Mucosa of stomach (tissue), 1 donor: Measurements from ENCODE around the gene GAREM1.

ENCODE experiments used
- H3K27me3 ChIP-seq: one replicate; pipeline ENCODE4 v1.7.0; 2013; ENCODE audit warnings: mild to moderate bottlenecking, low read length; ENCODE audit not compliant: control insufficient read depth, insufficient read depth
- H3K36me3 ChIP-seq: one replicate; pipeline ENCODE4 v1.7.0; 2013; ENCODE audit warnings: low read length; ENCODE audit not compliant: control insufficient read depth, insufficient read depth
- H3K4me1 ChIP-seq: one replicate; pipeline ENCODE4 v1.7.0; 2013; ENCODE audit warnings: mild to moderate bottlenecking, low read length; ENCODE audit not compliant: control insufficient read depth, insufficient read depth
- H3K4me3 ChIP-seq: one replicate; pipeline ENCODE4 v1.7.0; 2013; ENCODE audit warnings: low read length
- H3K9ac ChIP-seq: one replicate; pipeline ENCODE4 v1.7.0; 2013; ENCODE audit warnings: mild to moderate bottlenecking, low read length, moderate library complexity
- H3K9me3 ChIP-seq: one replicate; pipeline ENCODE4 v1.7.0; 2013; ENCODE audit warnings: mild to moderate bottlenecking, low read length, moderate library complexity; ENCODE audit not compliant: control insufficient read depth
- donor health status: Pancreatic carcinoma.

GAREM1 gene

DNA sequence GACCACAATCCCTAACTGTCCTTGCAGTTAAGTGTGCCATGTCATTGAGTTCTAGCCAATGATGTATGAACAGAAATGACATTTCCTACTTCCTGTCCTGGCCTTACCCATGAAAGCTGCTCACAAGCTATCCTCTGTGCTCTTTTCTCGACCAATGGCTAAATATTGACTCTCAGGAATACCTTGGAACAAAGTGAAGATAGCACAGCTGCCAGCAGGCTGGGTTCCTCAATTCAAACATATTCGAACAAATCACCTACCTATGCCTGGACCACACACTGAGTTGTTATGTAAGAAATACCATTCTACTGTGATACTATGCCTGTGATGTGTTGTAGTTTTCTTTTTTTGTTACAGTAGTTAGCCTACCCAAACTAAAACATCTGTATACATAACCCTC is 65.1 kb downstream of the GAREM1 start:
- Histone ChIP-seq H3K4me1 (peaks cover 8% of the 10 kb centered on the region), H3K9ac (no peak overlapping the region), H3K36me3 (no peaks in the 10 kb centered on the region), H3K27me3 (no peaks in the 10 kb centered on the region), H3K4me3 (no peak overlapping the region), H3K9me3 (no peaks in the 10 kb centered on the region)

DNA sequence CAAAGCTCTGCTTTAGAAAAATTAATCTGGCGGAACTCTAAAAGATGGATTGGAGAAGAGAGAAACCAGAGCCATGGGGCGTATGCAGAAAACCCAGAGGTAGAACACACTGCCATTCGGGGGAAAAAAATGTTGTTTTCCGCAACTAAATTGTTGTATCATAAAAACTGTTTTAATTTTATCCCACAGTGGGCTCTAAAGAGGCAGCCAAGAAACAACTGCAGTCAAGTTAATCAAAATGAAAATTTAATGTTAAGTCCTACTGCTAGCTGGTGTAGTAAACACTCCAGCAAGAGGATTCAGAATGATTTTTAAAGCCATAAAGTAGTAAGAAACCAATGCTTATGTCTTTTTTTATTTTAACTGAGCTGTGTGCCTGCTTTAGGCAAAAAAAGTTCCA is 69.1 kb downstream of the GAREM1 start:
- no peaks in the 10 kb centered on the region for H3K36me3 ChIP-seq
- no peaks in the 10 kb centered on the region for H3K9me3 ChIP-seq
- H3K9ac ChIP-seq, result no peak overlapping the region
- H3K27me3 ChIP-seq, result no peaks in the 10 kb centered on the region
- peaks cover 4% of the 10 kb centered on the region for H3K4me1 ChIP-seq
- no peak overlapping the region for H3K4me3 ChIP-seq

DNA sequence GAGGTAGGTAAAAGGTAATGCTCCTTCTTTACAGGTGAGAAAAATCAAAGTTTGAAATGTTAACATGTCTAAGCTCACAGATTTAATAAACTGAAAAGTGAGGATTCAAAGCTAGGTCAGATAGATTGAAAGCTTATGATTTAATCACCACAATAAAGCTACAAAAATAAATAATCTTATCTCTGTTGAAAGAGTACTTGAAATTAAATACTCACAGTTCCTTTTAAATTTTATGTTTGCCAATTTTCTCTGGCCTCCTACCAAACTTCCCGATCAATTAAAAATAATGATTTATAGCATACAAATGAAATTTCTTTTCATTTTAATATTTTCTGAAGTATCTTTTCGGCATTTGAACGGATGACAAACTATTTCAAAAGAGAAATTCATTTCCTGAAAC is 77.3 kb downstream of the GAREM1 start:
- Histone ChIP-seq H3K9ac (no peak overlapping the region), H3K9me3 (no peaks in the 10 kb centered on the region), H3K36me3 (no peaks in the 10 kb centered on the region), H3K4me3 (no peak overlapping the region), H3K27me3 (no peaks in the 10 kb centered on the region), H3K4me1 (peaks cover 12% of the 10 kb centered on the region)

DNA sequence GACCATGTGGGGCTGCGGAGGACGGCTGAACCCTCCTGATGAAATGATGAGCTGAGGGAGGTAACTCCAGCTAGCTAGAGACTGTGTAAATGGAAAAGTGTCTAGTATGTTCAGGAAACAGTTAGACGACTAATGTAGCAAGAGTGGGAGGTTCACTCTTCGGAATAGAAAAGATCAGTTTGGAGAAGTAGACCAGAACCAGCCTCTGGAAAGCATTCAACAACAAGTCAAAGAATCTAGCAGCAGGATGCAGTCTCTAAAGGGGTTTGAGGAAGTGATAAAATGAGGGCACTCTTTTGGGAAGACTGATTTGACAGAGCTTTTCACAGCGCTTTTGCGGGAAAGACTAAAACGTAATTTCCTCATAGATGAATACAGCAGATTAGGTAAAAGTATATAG is 79.6 kb downstream of the GAREM1 start:
- Histone ChIP-seq H3K9me3 (no peaks in the 10 kb centered on the region), H3K4me3 (no peak overlapping the region), H3K9ac (no peak overlapping the region), H3K4me1 (peaks cover 12% of the 10 kb centered on the region), H3K36me3 (no peaks in the 10 kb centered on the region), H3K27me3 (no peaks in the 10 kb centered on the region)

DNA sequence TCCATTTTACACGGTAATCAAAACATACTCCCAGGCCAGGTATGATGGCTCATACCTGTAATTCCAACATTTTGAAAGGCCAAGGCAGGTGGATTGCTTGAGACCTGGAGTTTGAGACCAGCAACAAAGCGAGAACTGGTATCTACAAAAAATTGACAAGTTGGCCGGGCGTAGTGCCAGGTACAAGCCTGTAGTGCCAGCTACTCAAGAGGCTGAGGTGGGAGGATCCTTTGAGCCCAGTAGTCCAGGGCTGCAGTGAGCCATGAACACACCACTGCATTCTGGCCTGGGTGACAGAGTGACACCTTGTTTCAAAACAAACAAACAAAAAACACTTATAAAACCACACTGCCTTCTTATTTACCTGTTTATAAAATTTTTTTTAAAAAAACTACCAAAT is 80.8 kb downstream of the GAREM1 start:
- Histone ChIP-seq H3K9ac (no peak overlapping the region), H3K9me3 (no peaks in the 10 kb centered on the region), H3K36me3 (no peaks in the 10 kb centered on the region), H3K4me1 (peaks cover 21% of the 10 kb centered on the region), H3K27me3 (no peaks in the 10 kb centered on the region), H3K4me3 (no peak overlapping the region)

DNA sequence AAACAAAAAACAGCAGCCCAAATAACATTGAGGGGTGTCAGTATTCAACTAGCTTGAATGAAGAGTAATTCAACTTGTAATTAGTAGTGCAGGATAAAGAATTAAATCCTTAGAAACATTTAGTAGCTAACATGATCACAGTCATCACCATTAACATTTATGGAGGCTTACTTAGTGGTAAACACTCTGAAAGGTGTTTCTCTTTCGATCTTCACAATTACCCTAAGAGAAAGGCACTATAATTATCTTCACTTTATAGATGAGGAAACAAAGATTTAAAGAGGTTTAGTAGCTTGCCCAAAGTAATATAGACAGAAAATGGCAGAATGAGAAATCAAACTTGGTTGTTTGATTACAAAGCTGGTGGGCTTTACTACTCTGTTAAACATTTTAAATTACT is 81.5 kb downstream of the GAREM1 start:
- H3K27me3 ChIP-seq, result no peaks in the 10 kb centered on the region
- H3K4me3 ChIP-seq, result no peak overlapping the region
- H3K9me3 ChIP-seq, result no peaks in the 10 kb centered on the region
- H3K36me3 ChIP-seq, result no peaks in the 10 kb centered on the region
- H3K4me1 ChIP-seq, result peaks cover 21% of the 10 kb centered on the region
- no peak overlapping the region for H3K9ac ChIP-seq

DNA sequence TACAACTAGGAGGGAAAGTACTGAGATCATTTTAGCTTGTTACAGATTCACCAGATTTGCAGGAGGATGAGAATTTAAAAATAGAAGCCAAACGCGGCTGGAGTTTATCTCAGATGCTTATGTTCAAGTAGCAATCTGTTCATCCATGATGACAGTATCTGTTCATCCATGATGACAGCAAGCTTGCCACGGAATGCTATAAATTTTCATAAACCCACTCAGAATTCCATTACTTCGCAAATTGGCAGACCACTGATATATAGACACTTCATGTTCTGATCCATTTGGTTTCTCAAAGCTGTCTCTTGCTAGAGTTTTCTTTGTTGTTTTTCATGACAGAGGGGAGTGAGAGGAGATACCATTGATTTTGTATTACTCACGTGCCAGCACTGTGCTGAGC is 84.2 kb downstream of the GAREM1 start:
- Histone ChIP-seq H3K4me1 (peaks cover 41% of the 10 kb centered on the region), H3K4me3 (no peak overlapping the region), H3K9me3 (no peaks in the 10 kb centered on the region), H3K36me3 (no peaks in the 10 kb centered on the region), H3K27me3 (no peaks in the 10 kb centered on the region), H3K9ac (no peak overlapping the region)

DNA sequence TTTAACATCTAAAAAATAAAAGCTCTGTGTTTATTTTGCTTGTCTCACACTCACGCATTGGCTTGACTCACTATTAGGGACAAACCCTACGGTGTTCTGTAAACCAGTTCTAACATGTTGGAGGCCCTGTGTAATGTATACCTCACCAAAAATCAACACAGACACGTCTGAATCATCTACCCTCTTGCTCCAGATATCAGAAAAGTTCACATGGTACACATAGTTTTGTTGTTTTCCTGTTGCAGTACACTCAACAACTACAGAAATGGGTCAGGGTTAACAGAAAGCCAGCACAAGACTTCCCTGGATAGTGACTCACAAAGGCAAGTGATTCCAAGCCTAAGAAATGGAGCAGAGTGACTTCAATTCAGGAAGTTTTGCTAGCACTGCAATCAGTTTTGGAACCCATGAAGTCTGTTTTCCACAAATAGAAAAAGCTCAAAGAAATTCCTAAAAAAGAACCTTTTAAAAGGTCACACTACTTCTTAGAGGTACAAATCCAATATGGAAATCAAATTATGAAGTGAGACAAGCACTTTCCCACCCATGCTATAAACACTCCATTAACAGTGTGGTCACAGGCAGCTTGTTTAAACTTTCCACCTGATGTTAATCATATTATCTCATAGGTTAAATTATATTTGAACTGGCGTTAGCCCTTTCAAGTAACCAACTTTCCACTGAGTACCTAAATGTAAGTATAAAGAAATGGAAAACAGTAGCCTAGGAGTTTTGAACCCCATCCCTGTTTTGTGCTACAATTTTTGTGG is 87.4 kb downstream of the GAREM1 start:
- Histone ChIP-seq H3K4me1 (peaks cover 43% of the 10 kb centered on the region), H3K9ac (no peak overlapping the region), H3K36me3 (no peaks in the 10 kb centered on the region), H3K4me3 (no peak overlapping the region), H3K27me3 (no peaks in the 10 kb centered on the region), H3K9me3 (no peaks in the 10 kb centered on the region)

DNA sequence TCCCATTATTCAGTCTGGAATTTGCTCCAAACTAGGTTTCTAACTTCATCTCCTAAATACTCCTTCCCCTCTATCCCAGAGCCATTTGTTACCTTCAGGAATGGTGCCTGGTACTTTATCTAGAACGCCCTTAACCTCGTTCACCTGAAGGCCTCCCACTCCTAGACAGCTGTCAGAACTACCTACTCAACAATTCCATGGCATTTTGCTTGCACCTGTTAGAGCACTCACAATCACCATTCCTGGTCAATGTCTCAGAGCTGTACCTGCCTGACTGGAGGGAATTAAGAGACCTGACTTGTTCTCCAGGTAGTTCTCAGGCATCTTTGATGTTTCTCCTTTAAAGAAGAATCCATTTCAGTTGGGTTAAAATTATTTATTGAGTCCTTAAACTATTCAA is 88.9 kb downstream of the GAREM1 start:
- Histone ChIP-seq H3K36me3 (no peaks in the 10 kb centered on the region), H3K4me3 (no peak overlapping the region), H3K9me3 (no peaks in the 10 kb centered on the region), H3K4me1 (peaks cover 54% of the 10 kb centered on the region), H3K27me3 (no peaks in the 10 kb centered on the region), H3K9ac (no peak overlapping the region)

DNA sequence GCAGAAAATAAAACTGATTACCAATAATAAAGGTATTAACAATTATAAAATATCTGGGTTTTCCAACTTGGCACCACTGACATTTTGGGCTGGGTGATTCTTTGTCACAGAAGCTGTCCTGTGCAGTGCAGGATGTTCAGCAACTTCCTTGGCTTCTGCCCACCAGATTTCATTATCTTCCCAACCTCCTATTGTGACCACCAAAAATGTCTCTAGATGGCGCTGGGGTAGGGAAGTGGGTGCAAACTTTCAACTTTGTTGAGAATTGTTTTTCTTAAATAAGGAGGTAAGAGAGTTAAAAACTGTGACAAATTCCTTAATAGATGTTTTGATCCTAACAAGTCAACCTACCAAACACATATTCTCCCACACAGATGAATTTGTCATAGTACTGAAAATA is 90.1 kb downstream of the GAREM1 start:
- H3K4me3 ChIP-seq, result no peak overlapping the region
- H3K9me3 ChIP-seq, result no peaks in the 10 kb centered on the region
- H3K36me3 ChIP-seq, result no peaks in the 10 kb centered on the region
- H3K27me3 ChIP-seq, result no peaks in the 10 kb centered on the region
- peaks cover 49% of the 10 kb centered on the region for H3K4me1 ChIP-seq
- H3K9ac ChIP-seq, result no peak overlapping the region

DNA sequence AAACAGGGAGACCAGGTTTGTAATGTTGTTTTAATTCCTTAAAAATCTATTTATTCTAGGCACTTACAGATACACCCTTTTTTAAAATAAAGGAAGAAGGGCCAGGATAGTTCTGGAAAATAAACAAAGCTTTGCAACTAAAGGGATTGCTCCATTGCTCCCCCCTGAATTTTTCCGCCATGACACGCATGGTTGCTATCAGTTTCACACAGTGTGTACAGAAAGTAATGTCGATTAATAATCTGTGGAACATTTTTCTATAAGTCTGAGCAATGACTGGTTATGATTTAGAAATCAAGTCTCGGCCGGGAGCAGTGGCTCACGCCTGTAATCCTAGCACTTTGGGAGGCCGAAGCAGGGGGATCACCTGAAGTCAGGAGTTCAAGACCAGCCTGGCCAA is 90.8 kb downstream of the GAREM1 start:
- Histone ChIP-seq H3K4me1 (peaks cover 45% of the 10 kb centered on the region), H3K27me3 (no peaks in the 10 kb centered on the region), H3K4me3 (no peak overlapping the region), H3K9me3 (no peaks in the 10 kb centered on the region), H3K9ac (no peak overlapping the region), H3K36me3 (no peaks in the 10 kb centered on the region)

DNA sequence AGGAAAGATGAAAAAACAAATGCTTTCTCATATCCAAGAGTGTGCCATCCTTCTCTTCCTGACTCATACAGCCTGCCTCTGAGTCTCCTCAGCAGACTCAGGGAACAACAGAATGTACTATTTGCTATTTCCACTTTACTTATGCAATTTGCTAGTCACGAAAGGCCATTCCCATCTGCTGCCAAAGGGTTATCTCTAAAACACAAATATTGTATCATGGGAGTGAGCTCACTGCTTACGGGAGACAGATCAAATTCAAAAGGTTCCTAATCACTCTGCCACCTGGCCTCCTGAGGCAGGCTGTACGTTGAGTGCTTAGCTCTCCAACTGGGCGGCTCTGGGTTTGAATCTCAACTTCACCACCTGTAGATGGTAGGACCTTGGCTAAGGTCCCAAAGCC is 92.0 kb downstream of the GAREM1 start:
- Histone ChIP-seq H3K9ac (no peak overlapping the region), H3K27me3 (no peaks in the 10 kb centered on the region), H3K9me3 (no peaks in the 10 kb centered on the region), H3K36me3 (no peaks in the 10 kb centered on the region), H3K4me3 (no peak overlapping the region), H3K4me1 (peaks cover 49% of the 10 kb centered on the region)

DNA sequence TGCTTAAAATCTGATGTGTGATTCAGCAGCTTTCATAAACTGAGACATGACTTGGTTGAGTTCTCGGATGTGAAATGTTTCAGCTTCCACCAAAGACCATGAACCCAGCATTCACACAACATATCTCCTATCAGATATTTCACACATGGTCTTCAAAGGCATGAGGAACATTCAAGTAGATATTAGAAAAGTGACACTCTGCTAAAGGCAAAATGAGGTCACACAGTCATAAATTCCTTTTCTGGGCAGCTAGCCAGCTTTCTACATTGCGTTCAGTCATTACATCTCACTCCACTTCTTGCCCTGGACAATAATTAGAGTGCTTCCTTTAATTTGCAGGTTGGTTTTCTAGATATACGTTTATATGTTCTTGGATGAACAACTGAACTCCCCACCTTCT is 96.7 kb downstream of the GAREM1 start:
- no peak overlapping the region for H3K9ac ChIP-seq
- no peaks in the 10 kb centered on the region for H3K9me3 ChIP-seq
- H3K4me1 ChIP-seq, result peaks cover 50% of the 10 kb centered on the region

More for the DNA sequence above, 96.7 kb downstream of the GAREM1 start:
- Histone ChIP-seq H3K4me3 (no peak overlapping the region), H3K36me3 (no peaks in the 10 kb centered on the region), H3K27me3 (no peaks in the 10 kb centered on the region)
